HG03520 (cell line): ENCODE results near the gene CEP295NL.
"Not testable (repeated sequence)": the region's sequence is repeated elsewhere in the genome, so short reads cannot be mapped to it uniquely, and the experiment has no call there.

Source experiments
- ATAC-seq: cut with Tn5 transposase; IDR thresholded peaks from one replicate; pipeline ENCODE4 v1.9.1; 2021; ENCODE audit warnings: mild to moderate bottlenecking, moderate library complexity; ENCODE audit not compliant: unreplicated experiment

CEP295NL gene

GRCh38 chr17:78910497-78911284 lies 7.7 kb upstream of the CEP295NL start:
- no peak for ATAC-seq

DNA sequence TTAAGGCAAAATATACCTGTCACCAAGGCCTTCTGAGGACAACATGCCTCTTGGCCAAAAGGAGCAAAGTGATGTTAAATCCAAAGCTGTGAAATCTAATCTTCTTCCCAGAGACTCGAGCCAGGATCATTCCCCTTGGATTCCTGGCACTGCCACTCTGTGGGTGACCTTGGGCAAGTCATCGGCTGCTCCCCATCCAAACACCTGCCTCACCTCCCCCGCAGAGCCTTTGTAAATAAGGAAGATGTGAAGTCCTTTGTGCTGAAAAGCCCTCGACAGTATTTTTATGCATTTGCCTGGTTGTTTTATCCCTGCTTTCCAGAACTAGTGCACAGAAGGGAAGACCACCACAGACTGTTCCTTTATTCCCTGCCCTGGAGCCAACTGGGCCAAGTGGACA lies 5.4 kb upstream of the CEP295NL start:
- ATAC-seq, result no peak

DNA sequence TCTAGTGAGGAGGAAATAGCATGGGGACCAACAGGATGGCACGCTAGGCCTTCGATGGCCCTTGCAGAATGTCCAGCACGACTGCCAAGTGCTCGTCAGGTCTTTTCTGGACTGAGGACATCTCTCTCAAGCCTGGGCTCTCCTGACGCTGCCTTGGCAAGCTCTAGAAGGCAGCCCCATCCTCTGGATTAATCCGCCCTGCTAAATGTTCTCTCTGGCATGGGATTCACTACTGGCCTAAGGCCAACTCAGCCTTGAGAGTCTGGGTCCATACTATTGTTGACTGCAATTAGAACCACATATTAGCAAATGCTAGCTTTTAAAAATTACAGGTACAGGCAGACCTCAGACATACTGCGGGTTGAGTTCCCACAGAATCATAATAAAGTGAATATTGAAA lies 2.5 kb upstream of the CEP295NL start:
- no peak for ATAC-seq

GRCh38 chr17:78905116-78905515 lies 2.1 kb upstream of the CEP295NL start:
- no peak for ATAC-seq

GRCh38 chr17:78904371-78904770 lies 1.4 kb upstream of the CEP295NL start:
- no peak for ATAC-seq

GRCh38 chr17:78902231-78902630 lies 770 bp downstream of the CEP295NL start:
- ATAC-seq, result not testable (repeated sequence)

- no peak for ATAC-seq
Observed at GRCh38 chr17:78901806-78902205, 1.2 kb downstream of the CEP295NL start.

GRCh38 chr17:78900816-78901215 lies 2.2 kb downstream of the CEP295NL start:
- no peak for ATAC-seq

GRCh38 chr17:78899361-78900260 lies 3.4 kb downstream of the CEP295NL start:
- ATAC-seq, result no peak

- no peak for ATAC-seq
Observed at GRCh38 chr17:78898947-78899346, 4.1 kb downstream of the CEP295NL start.

- ATAC-seq, result no peak
Observed at GRCh38 chr17:78898075-78898836, 4.7 kb downstream of the CEP295NL start.

GRCh38 chr17:78897664-78898047 lies 5.3 kb downstream of the CEP295NL start:
- ATAC-seq, result no peak

DNA sequence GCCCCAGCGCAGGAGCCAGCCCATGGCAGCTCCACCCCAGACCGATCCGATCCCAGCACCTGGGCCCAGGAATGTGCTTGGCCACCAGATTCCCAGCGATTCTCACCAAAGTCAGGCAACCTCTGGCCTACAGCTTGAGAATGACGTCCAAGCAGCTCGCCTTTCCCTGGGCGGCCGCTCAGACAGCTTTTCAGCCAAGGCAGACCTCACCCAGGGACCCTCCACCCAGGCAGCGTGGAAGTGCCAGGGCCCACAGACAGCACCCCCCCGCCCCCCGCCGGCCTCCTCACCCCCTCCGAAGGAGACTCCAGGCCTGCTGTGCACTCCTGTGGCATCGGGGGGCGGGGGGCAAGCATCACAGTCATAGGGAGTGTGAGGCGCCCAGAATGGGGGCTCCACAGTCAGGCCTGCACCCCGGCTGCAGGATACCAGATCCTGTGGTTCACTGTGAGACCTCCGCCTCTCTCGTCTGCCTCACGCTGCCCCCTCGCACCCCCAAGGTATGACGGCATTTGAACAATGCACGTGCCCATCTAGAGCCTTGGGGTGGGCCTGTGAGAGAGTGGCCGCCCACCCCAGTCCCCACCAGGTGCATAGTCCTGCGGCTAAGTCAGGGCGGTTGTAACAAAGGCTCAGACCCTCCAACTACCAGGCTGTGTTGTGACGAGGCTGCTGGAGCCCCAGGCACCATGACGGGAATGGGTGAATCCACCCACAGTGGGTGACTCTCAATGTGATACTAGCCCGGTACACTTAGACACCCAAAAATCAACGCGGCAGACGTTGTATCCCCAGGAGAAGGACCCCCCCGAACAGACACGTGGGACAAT lies 6.0 kb downstream of the CEP295NL start:
- ATAC-seq, result no peak

GRCh38 chr17:78896091-78896833 lies 6.7 kb downstream of the CEP295NL start:
- ATAC-seq, result no peak

GRCh38 chr17:78895322-78895721 lies 7.7 kb downstream of the CEP295NL start:
- no peak for ATAC-seq

DNA sequence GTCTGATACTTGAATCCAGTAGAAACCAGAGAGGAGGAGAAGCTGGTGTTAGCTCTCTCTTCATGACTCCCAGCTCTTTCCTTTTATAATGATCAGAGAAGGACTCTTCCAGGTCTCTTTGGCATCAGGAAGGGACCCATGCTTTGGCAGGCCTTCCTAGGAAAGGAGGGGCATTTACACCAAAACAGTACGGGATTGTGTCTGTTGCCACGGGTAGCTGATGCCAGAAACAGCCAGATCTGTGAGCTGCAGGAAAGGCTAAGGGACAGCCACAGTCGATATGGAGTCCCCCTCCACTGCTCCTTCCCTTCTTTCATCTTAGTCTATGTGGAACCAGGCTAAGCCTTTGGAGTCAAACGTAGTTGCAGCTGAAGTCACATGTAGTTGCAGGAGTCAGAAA lies 9.3 kb downstream of the CEP295NL start:
- ATAC-seq, result no peak

DNA sequence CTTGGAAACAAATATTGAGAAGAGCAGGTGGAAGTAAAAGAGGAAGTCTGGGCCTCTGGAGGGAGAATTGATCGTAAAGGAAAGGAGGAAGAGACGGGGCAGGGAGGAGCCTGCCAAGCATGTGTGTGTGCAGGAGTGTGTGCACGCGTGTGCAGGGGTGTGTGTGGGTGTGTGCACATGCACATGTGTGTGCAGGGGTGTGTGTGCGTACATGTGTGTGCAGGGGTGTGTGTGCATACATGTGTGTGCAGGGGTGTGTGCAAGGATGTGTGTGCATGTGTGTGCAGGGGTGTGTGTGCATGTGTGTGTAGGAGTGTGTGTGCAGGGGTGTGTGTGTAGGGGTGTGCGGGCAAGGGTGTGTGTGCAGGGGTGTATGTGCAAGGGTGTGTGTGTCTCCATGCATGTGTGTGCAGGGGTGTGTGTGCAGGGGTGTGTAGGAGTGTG lies 10.0 kb downstream of the CEP295NL start:
- ATAC-seq, result no peak

DNA sequence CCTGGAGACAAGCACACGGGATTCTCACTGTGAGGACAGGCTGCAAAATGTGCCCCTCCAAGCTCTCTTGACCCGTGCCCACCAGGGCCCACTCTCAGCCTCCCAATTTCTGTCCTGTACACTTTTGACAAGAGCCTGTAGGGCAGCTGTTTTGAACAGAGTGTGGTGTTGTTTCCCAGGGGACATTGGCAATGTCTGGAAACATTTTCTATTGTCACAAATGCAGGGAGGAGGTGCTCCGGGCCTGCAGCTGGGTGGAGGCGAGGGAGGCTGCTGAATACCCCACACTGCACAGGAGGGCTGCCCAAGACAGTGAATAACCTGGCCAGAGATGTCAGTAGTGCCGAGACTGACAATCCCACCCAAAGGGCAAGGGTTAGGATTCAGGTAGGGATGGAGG lies 10.5 kb downstream of the CEP295NL start:
- no peak for ATAC-seq

DNA sequence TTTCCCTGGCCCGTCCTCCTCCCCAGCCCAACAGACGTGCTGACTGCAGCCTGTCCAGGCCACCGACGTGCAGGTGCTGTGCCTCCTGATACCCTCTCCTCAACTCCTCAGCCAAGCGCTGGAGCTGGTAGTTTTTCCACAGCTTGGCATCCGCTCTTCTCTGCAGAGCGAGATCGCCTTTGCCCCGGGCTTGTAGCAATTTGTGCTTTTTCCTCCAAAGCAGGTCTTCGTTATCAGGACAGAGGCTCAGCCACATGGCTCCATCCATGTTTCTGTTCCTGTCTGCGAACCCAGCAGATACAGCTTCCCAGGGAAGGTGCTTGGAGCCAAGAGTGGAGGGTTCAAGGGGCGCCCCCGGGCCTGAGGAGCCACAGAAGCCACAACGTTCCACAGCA lies 10.9 kb downstream of the CEP295NL start:
- no peak for ATAC-seq
